ENCODE results near the gene C1orf116. TPM values are rescaled to one million over a fixed set of nuclear protein-coding genes. Genes with fewer than 3 reads are reported as not detected.

C1orf116 gene
- 10 to 100 TPM; 18.0 to 91.7 (median 59.5) TPM for total RNA-seq
- 10 to 100 TPM; 17.1 to 50.4 (median 29.7) TPM for polyA plus RNA-seq
- long read RNA-seq, donor 1, full-length matches to known transcripts, result 6 of 12 reads
- long read RNA-seq, donor 1, partial matches to known transcripts, result 6 of 12 reads
- long read RNA-seq, donor 1, other reads (novel, unspliced or antisense), result 0 of 12 reads
- long read RNA-seq, donor 2, full-length matches to known transcripts, result 6 of 6 reads
- long read RNA-seq, donor 2, partial matches to known transcripts, result 0 of 6 reads
- long read RNA-seq, donor 2, other reads (novel, unspliced or antisense), result 0 of 6 reads
- long read RNA-seq, donor 3, full-length matches to known transcripts, result 12 of 12 reads
- long read RNA-seq, donor 3, partial matches to known transcripts, result 0 of 12 reads
- long read RNA-seq, donor 3, other reads (novel, unspliced or antisense), result 0 of 12 reads
- long read RNA-seq, donor 4, result 0 reads
- long read RNA-seq, donor 5, full-length matches to known transcripts, result 8 of 13 reads
- long read RNA-seq, donor 5, partial matches to known transcripts, result 5 of 13 reads
- long read RNA-seq, donor 5, other reads (novel, unspliced or antisense), result 0 of 13 reads
- long read RNA-seq, donor 6, result 0 reads
- long read RNA-seq, donor 7, full-length matches to known transcripts, result 11 of 68 reads
- long read RNA-seq, donor 7, partial matches to known transcripts, result 57 of 68 reads
- long read RNA-seq, donor 7, other reads (novel, unspliced or antisense), result 0 of 68 reads
- long read RNA-seq, donor 8, full-length matches to known transcripts, result 29 of 29 reads
- long read RNA-seq, donor 8, partial matches to known transcripts, result 0 of 29 reads
- long read RNA-seq, donor 8, other reads (novel, unspliced or antisense), result 0 of 29 reads
- long read RNA-seq, donor 9, full-length matches to known transcripts, result 12 of 12 reads
- long read RNA-seq, donor 9, partial matches to known transcripts, result 0 of 12 reads
- long read RNA-seq, donor 9, other reads (novel, unspliced or antisense), result 0 of 12 reads
- long read RNA-seq, donor 10, full-length matches to known transcripts, result 8 of 8 reads
- long read RNA-seq, donor 10, partial matches to known transcripts, result 0 of 8 reads
- long read RNA-seq, donor 10, other reads (novel, unspliced or antisense), result 0 of 8 reads

GRCh38 chr1:207032528-207033017 is at the start of gene C1orf116:
Gene C1orf116, minus strand, starts transcription at chr1:207032756. Its CDS starts 5,158 bp downstream, at chr1:207027598.
- Histone ChIP-seq H3K27ac (peak within 1 kb of the TSS; percentile 88 to 96 (median 91)), H3K4me3 (peak within 1 kb of the TSS; percentile 36 to 46 (median 42)), H3K9me3 (no peaks in the 10 kb centered on the region), H3K4me1 (peaks cover 0 to 19% (median 12%) of the 10 kb centered on the region in 4 donors), H3K27me3 (no peaks in the 10 kb centered on the region), H3K36me3 (no peaks in the 10 kb centered on the region)
- DNase-seq, result peak; percentile 87 to 95
- WGBS, 5 donors, result 0 to 5% (median 0%) methylated on average over 1 of the region's 1 CpG
- TF ChIP-seq EP300 (IDR thresholded peaks at IDR 0.05) (no peak), POLR2AphosphoS5 (IDR thresholded peaks at IDR 0.05) (peak in 2 of 3 donors; percentile 93 to 94), POLR2A (IDR thresholded peaks at IDR 0.05) (peak in 2 of 4 donors; percentile 86 to 89)
- intact Hi-C loops (cut with DNase I; ENCODE audit: low total_unique reads), result no loop called here

GRCh38 chr1:207081806-207082205 is 49.2 kb upstream of the C1orf116 start:
- DNase-seq, result no peak
- H3K9me3 ChIP-seq, result no peaks in the 10 kb centered on the region
- peaks cover 0 to 28% (median 13%) of the 10 kb centered on the region in 4 donors for H3K4me1 ChIP-seq
- intact Hi-C loops (cut with DNase I; ENCODE audit: low total_unique reads), result no loop called here
- TF ChIP-seq CTCF (IDR thresholded peaks at IDR 0.05) (no peak), POLR2AphosphoS5 (IDR thresholded peaks at IDR 0.05) (no peak), EP300 (IDR thresholded peaks at IDR 0.05) (no peak), POLR2A (IDR thresholded peaks at IDR 0.05) (no peak)
- 77 to 85% (median 79%) methylated on average over 2 of the region's 2 CpGs for whole genome bisulfite sequencing, 5 donors
- no peaks in the 10 kb centered on the region for H3K27me3 ChIP-seq
- H3K36me3 ChIP-seq, result peaks cover 0 to 18% (median 12%) of the 10 kb centered on the region in 4 donors
- H3K4me3 ChIP-seq, result no peak overlapping the region
- H3K27ac ChIP-seq, result no peak overlapping the region

- H3K36me3 ChIP-seq, result peaks cover 0 to 18% (median 12%) of the 10 kb centered on the region in 4 donors
- WGBS, 5 donors, result 18 to 39% (median 31%) methylated on average over 2 of the region's 2 CpGs
- no peak overlapping the region for H3K27ac ChIP-seq
- intact Hi-C loops (cut with DNase I; ENCODE audit: low total_unique reads), result no loop called here
- H3K4me1 ChIP-seq, result peaks cover 0 to 30% (median 14%) of the 10 kb centered on the region in 4 donors
- no peak for DNase-seq
- H3K27me3 ChIP-seq, result no peaks in the 10 kb centered on the region
- no peak overlapping the region for H3K4me3 ChIP-seq
- TF ChIP-seq POLR2A (IDR thresholded peaks at IDR 0.05) (no peak), POLR2AphosphoS5 (IDR thresholded peaks at IDR 0.05) (no peak), EP300 (IDR thresholded peaks at IDR 0.05) (no peak), CTCF (IDR thresholded peaks at IDR 0.05) (no peak)
- no peaks in the 10 kb centered on the region for H3K9me3 ChIP-seq
Observed at GRCh38 chr1:207081088-207081487, 48.5 kb upstream of the C1orf116 start.

GRCh38 chr1:207079706-207080241 is 47.2 kb upstream of the C1orf116 start:
- WGBS, 5 donors, result 62 to 89% (median 70%) methylated on average over 6 of the region's 6 CpGs
- TF ChIP-seq EP300 (IDR thresholded peaks at IDR 0.05), result no peak
- no peak for TF ChIP-seq POLR2AphosphoS5 (IDR thresholded peaks at IDR 0.05)
- TF ChIP-seq CTCF (IDR thresholded peaks at IDR 0.05), result no peak
- TF ChIP-seq POLR2A (IDR thresholded peaks at IDR 0.05), result no peak

More at GRCh38 chr1:207079706-207080241, 47.2 kb upstream of the C1orf116 start:
- peaks cover 0 to 27% (median 10%) of the 10 kb centered on the region in 4 donors for H3K4me1 ChIP-seq
- H3K27ac ChIP-seq, result no peak overlapping the region
- intact Hi-C loops (cut with DNase I; ENCODE audit: low total_unique reads), result no loop called here
- no peaks in the 10 kb centered on the region for H3K9me3 ChIP-seq
- no peak overlapping the region for H3K4me3 ChIP-seq
- H3K36me3 ChIP-seq, result peaks cover 0 to 27% (median 21%) of the 10 kb centered on the region in 4 donors
- H3K27me3 ChIP-seq, result no peaks in the 10 kb centered on the region
- no peak for DNase-seq

Measured in stomach (tissue), 19 donors.